ENCODE data around the gene CASP9.

DNA sequence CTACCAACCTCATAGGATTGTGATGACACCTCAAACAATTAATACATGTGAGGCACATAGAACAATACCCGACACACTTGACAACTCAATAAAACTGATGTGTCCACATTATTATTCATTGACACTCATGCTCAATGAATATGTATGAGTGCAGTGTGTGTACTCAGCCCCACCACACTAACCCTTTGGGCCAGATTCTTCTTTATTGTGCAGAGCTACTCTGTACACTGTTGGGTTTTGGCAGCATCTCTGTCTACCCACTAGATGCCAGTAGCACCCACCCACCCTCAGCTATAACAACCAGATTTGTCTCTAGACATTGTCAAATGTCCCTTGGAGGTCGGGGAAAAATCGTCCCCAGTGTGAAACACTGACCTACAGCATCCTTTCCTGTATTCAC lies 10.1 kb downstream of the CASP9 start:
- TF ChIP-seq, protein P1, sequence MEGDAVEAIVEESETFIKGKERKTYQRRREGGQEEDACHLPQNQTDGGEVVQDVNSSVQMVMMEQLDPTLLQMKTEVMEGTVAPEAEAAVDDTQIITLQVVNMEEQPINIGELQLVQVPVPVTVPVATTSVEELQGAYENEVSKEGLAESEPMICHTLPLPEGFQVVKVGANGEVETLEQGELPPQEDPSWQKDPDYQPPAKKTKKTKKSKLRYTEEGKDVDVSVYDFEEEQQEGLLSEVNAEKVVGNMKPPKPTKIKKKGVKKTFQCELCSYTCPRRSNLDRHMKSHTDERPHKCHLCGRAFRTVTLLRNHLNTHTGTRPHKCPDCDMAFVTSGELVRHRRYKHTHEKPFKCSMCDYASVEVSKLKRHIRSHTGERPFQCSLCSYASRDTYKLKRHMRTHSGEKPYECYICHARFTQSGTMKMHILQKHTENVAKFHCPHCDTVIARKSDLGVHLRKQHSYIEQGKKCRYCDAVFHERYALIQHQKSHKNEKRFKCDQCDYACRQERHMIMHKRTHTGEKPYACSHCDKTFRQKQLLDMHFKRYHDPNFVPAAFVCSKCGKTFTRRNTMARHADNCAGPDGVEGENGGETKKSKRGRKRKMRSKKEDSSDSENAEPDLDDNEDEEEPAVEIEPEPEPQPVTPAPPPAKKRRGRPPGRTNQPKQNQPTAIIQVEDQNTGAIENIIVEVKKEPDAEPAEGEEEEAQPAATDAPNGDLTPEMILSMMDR (IDR thresholded peaks at IDR 0.05), result no peak
- TF ChIP-seq POLR2A (IDR thresholded peaks at IDR 0.05), result no peak
